HCT116 (cell line): Measurements from ENCODE around the gene KCNJ14. TPM values are rescaled to one million over a fixed set of nuclear protein-coding genes. Genes with fewer than 3 reads are reported as not detected.

Source experiments
- ATAC-seq: fragments of 200-7000 bp; cut with Tn5 transposase; 2 replicates; pipeline ENCODE4 v1.9.1; 2020; ENCODE audit warnings: mild to moderate bottlenecking, moderate library complexity
- BruUV-seq: library from RNA; stranded (reverse); fragments of 400-500 nt; replicated peaks from 2 replicates; lab custom pipeline; 2021; lab: Mats Ljungman, UMichigan
- CTCF ChIA-PET: fragments of 300-600 bp; sonication (Branson Sonifier 250); formaldehyde crosslinking; loops from one replicate; lab custom pipeline; 2021; ENCODE audit warnings: antibody characterized with exemption; lab: Charles Lee
- POLR2A ChIA-PET: fragments of 300-600, 350-600 bp; sonication (Branson Sonifier 250); formaldehyde crosslinking; loops from one replicate; lab custom pipeline; 2021; ENCODE audit warnings: antibody characterized with exemption; lab: Charles Lee
- RAD21 ChIA-PET, 2 experiments: fragments of 300-600 bp; sonication (Branson Sonifier 250); formaldehyde crosslinking; loops; one replicate each; lab custom pipeline; 2023; ENCODE audit warnings: low total read pairs in 2 of 2; ENCODE audit not compliant: uncharacterized antibody in 2 of 2, unreplicated experiment in 2 of 2, low non-redundant PET in 1 of 2; lab: Charles Lee
- DNase-seq: peaks from one replicate; pipeline ENCODE4 v3.0.0-alpha.2; 2010; ENCODE audit warnings: low read depth, low spot score
- H2AFZ ChIP-seq: fragments of 200-600 bp; shearing (Covaris generic), sonication (generic); 2 replicates; pipeline ENCODE4 v1.6.1; 2017; ENCODE audit warnings: low read depth, mixed run types, mixed read lengths, antibody characterized with exemption, low read length; ENCODE audit not compliant: poor library complexity, severe bottlenecking
- H3K27ac ChIP-seq: 2 replicates; pipeline ENCODE4 v1.5.1; 2012; ENCODE audit warnings: low read depth, low read length
- H3K27me3 ChIP-seq: fragments of 200-600 bp; sonication (generic); 2 replicates; pipeline ENCODE4 v1.6.1; 2016; ENCODE audit warnings: mixed run types, low read length, mixed read lengths; ENCODE audit not compliant: insufficient read depth
- H3K36me3 ChIP-seq, 2 experiments: fragments of 200-500 bp in 1 of 2; fragments of 200-600 bp in 1 of 2; sonication (Bioruptor generic) in 1 of 2; sonication (generic) in 1 of 2; 2 replicates each; pipeline versions ENCODE4 v1.5.1 to v1.6.1; 2014 to 2016; ENCODE audit warnings: low read length in 2 of 2, inconsistent platforms in 1 of 2, mixed read lengths in 1 of 2, mixed run types in 1 of 2; ENCODE audit not compliant: insufficient read depth in 2 of 2, control insufficient read depth in 1 of 2
- H3K4me1 ChIP-seq, 2 experiments: fragments of 200-600 bp in 1 of 2; sonication (generic) in 1 of 2; 2 replicates each; pipeline versions ENCODE4 v1.5.1 to v1.6.1; 2012 to 2017; ENCODE audit warnings: low read length in 2 of 2, inconsistent platforms in 1 of 2, mild to moderate bottlenecking in 1 of 2, mixed read lengths in 1 of 2, mixed run types in 1 of 2, moderate library complexity in 1 of 2; ENCODE audit not compliant: insufficient read depth in 2 of 2, control insufficient read depth in 1 of 2
- H3K4me2 ChIP-seq: fragments of 200-600 bp; sonication (generic); 2 replicates; pipeline ENCODE4 v1.6.1; 2017; ENCODE audit warnings: mixed run types, low read length, mixed read lengths
- H3K4me3 ChIP-seq, 2 experiments: fragments of 200-600 bp in 1 of 2; sonication (generic) in 1 of 2; replicated peaks in 1 of 2; 2 replicates each; pipeline ENCODE4 v1.5.1; 2011 to 2016; ENCODE audit warnings: low read length in 2 of 2, control low read depth in 1 of 2, low read depth in 1 of 2, mild to moderate bottlenecking in 1 of 2, mixed read lengths in 1 of 2, mixed run types in 1 of 2
- H3K79me2 ChIP-seq: fragments of 200-600 bp; sonication (generic); 2 replicates; pipeline ENCODE4 v1.6.1; 2017; ENCODE audit warnings: mild to moderate bottlenecking, mixed run types, low read length, moderate library complexity, mixed read lengths; ENCODE audit not compliant: insufficient read depth
- H3K9ac ChIP-seq: fragments of 200-600 bp; sonication (generic); 2 replicates; pipeline ENCODE4 v1.6.1; 2016; ENCODE audit warnings: low read length, mixed read lengths
- H3K9me2 ChIP-seq: fragments of 200-600 bp; sonication (generic), shearing (Covaris generic); 2 replicates; pipeline ENCODE4 v1.6.1; 2017; ENCODE audit warnings: mixed run types, mild to moderate bottlenecking, moderate library complexity; ENCODE audit not compliant: insufficient read depth
- H3K9me3 ChIP-seq, 2 experiments: fragments of 200-500 bp in 1 of 2; fragments of 200-600 bp in 1 of 2; sonication (Bioruptor generic) in 1 of 2; sonication (generic) in 1 of 2; 2 replicates each; pipeline ENCODE4 v1.6.1; 2014 to 2017; ENCODE audit warnings: low read length in 2 of 2, mixed read lengths in 2 of 2, inconsistent platforms in 1 of 2, low read depth in 1 of 2, mild to moderate bottlenecking in 1 of 2, mixed run types in 1 of 2, moderate library complexity in 1 of 2; ENCODE audit not compliant: control insufficient read depth in 1 of 2, insufficient read depth in 1 of 2
- H4K20me1 ChIP-seq: fragments of 200-600 bp; sonication (generic), shearing (Covaris generic); 2 replicates; pipeline ENCODE4 v1.6.1; 2017; ENCODE audit warnings: mixed run types, mild to moderate bottlenecking, moderate library complexity; ENCODE audit not compliant: insufficient read depth
- EZH2 ChIP-seq: fragments of 200-600 bp; sonication (generic); IDR thresholded peaks from 2 replicates; pipeline ENCODE4 v1.6.1; 2017; ENCODE audit warnings: antibody characterized with exemption, mixed run types
- FOSL1 ChIP-seq: IDR thresholded peaks from 2 replicates; pipeline ENCODE4 v1.6.1; 2012; ENCODE audit warnings: low read depth
- POLR2A ChIP-seq: IDR thresholded peaks from 2 replicates; pipeline ENCODE4 v1.7.0; 2011; ENCODE audit warnings: borderline replicate concordance; ENCODE audit not compliant: insufficient read depth, insufficient read length; ENCODE audit errors: extremely low read depth
- POLR2AphosphoS5 ChIP-seq: IDR thresholded peaks from 2 replicates; pipeline ENCODE4 v1.6.1; 2011; ENCODE audit warnings: mild to moderate bottlenecking, low read depth, low read length, moderate library complexity
- SIN3A ChIP-seq: IDR thresholded peaks from 2 replicates; pipeline ENCODE4 v1.6.1; 2012; ENCODE audit warnings: low read depth
- SRF ChIP-seq: IDR thresholded peaks from 2 replicates; pipeline ENCODE4 v1.6.1; 2012; ENCODE audit warnings: low read depth
- TCF7L2 ChIP-seq: IDR thresholded peaks from 2 replicates; pipeline ENCODE4 v1.7.0; 2011; ENCODE audit warnings: borderline replicate concordance, inconsistent platforms; ENCODE audit not compliant: insufficient read depth, insufficient read length; ENCODE audit errors: extremely low read depth
- YY1 ChIP-seq: IDR thresholded peaks from 2 replicates; pipeline ENCODE4 v1.6.1; 2011; ENCODE audit warnings: low read length, low read depth, moderate library complexity, mild to moderate bottlenecking; ENCODE audit not compliant: insufficient replicate concordance; ENCODE audit errors: extremely low read depth
- ZFX ChIP-seq: fragments of 450-650 bp; IDR thresholded peaks from 2 replicates; pipeline ENCODE4 v1.6.1; 2017
- ZNF274 ChIP-seq: fragments of 200-500 bp; sonication (Bioruptor generic); IDR thresholded peaks from 2 replicates; pipeline ENCODE4 v1.6.1; 2014; ENCODE audit warnings: mild to moderate bottlenecking, low read depth, low read length, inconsistent platforms
- intact Hi-C: fragments of 100-400 bp; cut with micrococcal nuclease; formaldehyde crosslinking; loops from 2 replicates; pipeline ENCODE4 v1.10.0; 2022
- total RNA-seq: library from RNA; stranded (reverse); gene quantifications from one replicate; pipeline ENCODE4 v1.2.1, GENCODE V29; 2021; ENCODE audit not compliant: unreplicated experiment
- TF ChIP-seq, protein P1 (sequence below): IDR thresholded peaks from 2 replicates; pipeline ENCODE4 v1.6.1; 2012; ENCODE audit warnings: low read depth
- TF ChIP-seq, protein P2 (sequence below): IDR thresholded peaks from 2 replicates; pipeline ENCODE4 v1.6.1; 2012

The KCNJ14 gene
- total RNA-seq, 1 experiment from 2014 or later, result 2.5 TPM

DNA sequence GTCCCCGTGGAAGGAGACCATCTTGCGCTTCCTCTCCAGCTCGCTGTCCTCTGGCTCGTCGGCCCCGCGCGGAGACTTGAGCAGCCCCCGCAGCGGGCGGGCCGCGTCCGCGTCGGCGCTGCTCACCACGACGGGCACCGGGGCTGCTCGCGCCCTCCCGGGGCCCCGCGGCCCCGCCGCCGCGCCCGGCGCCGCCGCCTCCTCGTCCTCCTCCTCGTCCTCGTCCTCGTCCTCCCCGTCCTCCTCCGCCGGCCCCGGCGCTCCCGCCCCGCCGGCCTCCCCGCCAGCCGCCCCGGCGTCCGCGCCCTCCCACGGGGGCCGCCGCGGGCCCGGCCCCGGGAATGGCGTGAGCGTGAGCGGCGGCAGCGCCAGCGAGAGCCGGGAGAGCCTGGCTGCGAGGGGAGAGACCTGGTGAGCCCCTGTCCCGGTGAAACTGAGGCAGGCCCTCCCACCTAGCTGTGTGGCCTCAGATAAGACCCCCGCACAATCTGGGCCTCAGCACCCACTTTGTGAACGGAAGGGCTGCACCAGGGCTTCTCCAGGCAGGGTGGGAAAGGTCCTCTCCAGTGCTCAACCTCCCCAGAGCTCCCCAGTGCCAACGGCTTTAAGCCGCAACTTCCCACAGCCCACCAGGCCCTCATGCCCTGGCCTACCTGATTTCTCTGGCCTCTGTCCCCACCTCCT lies 38.5 kb downstream of the KCNJ14 start:
- H4K20me1 ChIP-seq, result no peaks in the 10 kb centered on the region
- H3K4me1 ChIP-seq, result peaks cover 39 to 64% of the 10 kb centered on the region in 2 experiments
- ATAC-seq (peak; percentile 1; the same call in 1 of the 2 replicates), DNase-seq (no peak)
- CTCF ChIA-PET, result interaction anchor here (0.8 to 2.0 kb wide), 12 partner anchors 12 to 234 kb away, joined by 3 to 29 read pairs (median 6); partner anchors contain the start of gene GRWD1
- POLR2A ChIA-PET, result interaction anchor here (0.7 to 2.0 kb wide), 10 partner anchors 8 to 160 kb away, joined by 3 to 13 read pairs (median 5); partner anchors contain the start of genes RPL18 and SPHK2
- RAD21 ChIA-PET, result interaction anchor here (0.6 to 1.8 kb wide), 4 partner anchors 7 to 90 kb away, joined by 3 to 9 read pairs (median 6); no protein-coding TSS in a partner anchor
- H3K36me3 ChIP-seq, result peaks cover 0 to 2% of the 10 kb centered on the region in 2 experiments; a peak in 1 of 4 replicates
- intact Hi-C loops, result loop anchor here (1.0 to 10.0 kb wide), 3 partner anchors 7 to 142 kb away; partner anchors contain the start of genes GRIN2D and KDELR1
- peak overlapping the region; percentile 91 for H3K9ac ChIP-seq
- no peak overlapping the region for H2AFZ ChIP-seq
- TF ChIP-seq ZNF274, result no peak
- TF ChIP-seq POLR2A, result peak; percentile 4
- peak; percentile 92 for TF ChIP-seq ZFX
- TF ChIP-seq SIN3A, result no peak
- peak; percentile 36 for TF ChIP-seq POLR2AphosphoS5
- TF ChIP-seq, all 23 proteins: peak for 3
- H3K27me3 ChIP-seq, result no peaks in the 10 kb centered on the region
- peak overlapping the region; percentile 76 to 78 for H3K4me3 ChIP-seq
- peak overlapping the region; percentile 92 for H3K4me2 ChIP-seq
- no peaks in the 10 kb centered on the region for H3K9me2 ChIP-seq
- H3K9me3 ChIP-seq, result no peaks in the 10 kb centered on the region
- peak overlapping the region; percentile 93 for H3K27ac ChIP-seq
- BruUV-seq, result no TSS peak
- H3K79me2 ChIP-seq, result peaks cover 30% of the 10 kb centered on the region

DNA sequence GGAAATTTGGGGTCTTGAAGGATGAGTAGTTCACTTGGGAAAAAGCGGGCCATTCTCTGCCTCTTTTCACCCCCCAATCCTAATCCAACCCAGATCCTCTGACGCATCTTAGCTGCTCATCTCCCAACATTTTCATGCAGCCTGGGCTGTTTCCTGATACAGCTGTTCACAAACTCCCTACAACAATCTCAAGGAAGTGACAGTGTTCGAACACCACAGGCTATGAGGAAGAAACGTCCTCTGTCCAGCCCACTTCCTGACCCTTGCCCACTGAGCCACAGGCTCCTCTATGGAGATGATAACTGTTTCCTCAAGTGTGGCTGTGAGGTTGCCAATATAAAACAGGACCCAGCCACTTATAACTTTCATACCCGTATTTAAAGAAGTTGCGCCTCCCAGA lies 40.0 kb downstream of the KCNJ14 start:
- intact Hi-C loops, result loop anchor here (10.0 kb wide), 1 partner anchor 101 kb away; the partner anchor contains the start of genes GRIN2D and KDELR1
- Histone ChIP-seq H2AFZ (no peak overlapping the region), H3K4me2 (peak overlapping the region; percentile 92; the same call in 1 of the 2 replicates), H4K20me1 (no peaks in the 10 kb centered on the region), H3K36me3 (no peaks in the 10 kb centered on the region; a peak in 1 of 4 replicates), H3K9me2 (no peaks in the 10 kb centered on the region), H3K27ac (peak overlapping the region; percentile 41), H3K79me2 (peaks cover 15% of the 10 kb centered on the region; the same call in 1 of the 2 replicates), H3K9me3 (no peaks in the 10 kb centered on the region), H3K27me3 (no peaks in the 10 kb centered on the region), H3K9ac (no peak overlapping the region), H3K4me1 (peaks cover 26 to 51% of the 10 kb centered on the region in 2 experiments), H3K4me3 (no peak overlapping the region)
- TSS peak; percentile 68 for BruUV-seq
- RAD21 ChIA-PET, result interaction anchor here in 1 of 2 experiments (0.7 kb wide), 1 partner anchor 8 kb away, joined by 3 read pairs; no protein-coding TSS in a partner anchor
- ATAC-seq, result no peak
- DNase-seq, result no peak
- CTCF ChIA-PET, result interaction anchor here (0.7 to 1.5 kb wide), 2 partner anchors 10 to 161 kb away, joined by 3 to 4 read pairs; no protein-coding TSS in a partner anchor
- POLR2A ChIA-PET, result no interaction called here
- TF ChIP-seq YY1 (no peak), FOSL1 (no peak), SRF (no peak), EZH2 (no peak), POLR2AphosphoS5 (no peak), ZFX (no peak), ZNF274 (no peak), TCF7L2 (no peak)
- TF ChIP-seq, protein P1, sequence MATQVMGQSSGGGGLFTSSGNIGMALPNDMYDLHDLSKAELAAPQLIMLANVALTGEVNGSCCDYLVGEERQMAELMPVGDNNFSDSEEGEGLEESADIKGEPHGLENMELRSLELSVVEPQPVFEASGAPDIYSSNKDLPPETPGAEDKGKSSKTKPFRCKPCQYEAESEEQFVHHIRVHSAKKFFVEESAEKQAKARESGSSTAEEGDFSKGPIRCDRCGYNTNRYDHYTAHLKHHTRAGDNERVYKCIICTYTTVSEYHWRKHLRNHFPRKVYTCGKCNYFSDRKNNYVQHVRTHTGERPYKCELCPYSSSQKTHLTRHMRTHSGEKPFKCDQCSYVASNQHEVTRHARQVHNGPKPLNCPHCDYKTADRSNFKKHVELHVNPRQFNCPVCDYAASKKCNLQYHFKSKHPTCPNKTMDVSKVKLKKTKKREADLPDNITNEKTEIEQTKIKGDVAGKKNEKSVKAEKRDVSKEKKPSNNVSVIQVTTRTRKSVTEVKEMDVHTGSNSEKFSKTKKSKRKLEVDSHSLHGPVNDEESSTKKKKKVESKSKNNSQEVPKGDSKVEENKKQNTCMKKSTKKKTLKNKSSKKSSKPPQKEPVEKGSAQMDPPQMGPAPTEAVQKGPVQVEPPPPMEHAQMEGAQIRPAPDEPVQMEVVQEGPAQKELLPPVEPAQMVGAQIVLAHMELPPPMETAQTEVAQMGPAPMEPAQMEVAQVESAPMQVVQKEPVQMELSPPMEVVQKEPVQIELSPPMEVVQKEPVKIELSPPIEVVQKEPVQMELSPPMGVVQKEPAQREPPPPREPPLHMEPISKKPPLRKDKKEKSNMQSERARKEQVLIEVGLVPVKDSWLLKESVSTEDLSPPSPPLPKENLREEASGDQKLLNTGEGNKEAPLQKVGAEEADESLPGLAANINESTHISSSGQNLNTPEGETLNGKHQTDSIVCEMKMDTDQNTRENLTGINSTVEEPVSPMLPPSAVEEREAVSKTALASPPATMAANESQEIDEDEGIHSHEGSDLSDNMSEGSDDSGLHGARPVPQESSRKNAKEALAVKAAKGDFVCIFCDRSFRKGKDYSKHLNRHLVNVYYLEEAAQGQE, result no peak
- TF ChIP-seq, protein P2, sequence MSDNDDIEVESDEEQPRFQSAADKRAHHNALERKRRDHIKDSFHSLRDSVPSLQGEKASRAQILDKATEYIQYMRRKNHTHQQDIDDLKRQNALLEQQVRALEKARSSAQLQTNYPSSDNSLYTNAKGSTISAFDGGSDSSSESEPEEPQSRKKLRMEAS, result no peak
